HG03460 (cell line): ENCODE data around the gene B4GALNT4.
"Not testable (repeated sequence)": the region's sequence is repeated elsewhere in the genome, so short reads cannot be mapped to it uniquely, and the experiment has no call there.

Source experiments
- ATAC-seq: cut with Tn5 transposase; IDR thresholded peaks from one replicate; pipeline ENCODE4 v1.9.1; 2021; ENCODE audit not compliant: unreplicated experiment

B4GALNT4 gene

GRCh38 chr11:334264-334994 lies 34.9 kb upstream of the B4GALNT4 start:
- no peak for ATAC-seq

- no peak for ATAC-seq
These were observed 33.3 kb upstream of the B4GALNT4 start for GRCh38 chr11:335779-336658.

- no peak for ATAC-seq
These were observed 32.6 kb upstream of the B4GALNT4 start for GRCh38 chr11:336659-337198.

GRCh38 chr11:337711-338110 lies 31.6 kb upstream of the B4GALNT4 start:
- ATAC-seq = no peak

- no peak for ATAC-seq
These were observed 29.3 kb upstream of the B4GALNT4 start for GRCh38 chr11:339963-340362.

GRCh38 chr11:340539-341512 lies 28.5 kb upstream of the B4GALNT4 start:
- ATAC-seq = no peak

- no peak for ATAC-seq
These were observed 27.0 kb upstream of the B4GALNT4 start for GRCh38 chr11:342328-342727.

- no peak for ATAC-seq
These were observed 24.3 kb upstream of the B4GALNT4 start for GRCh38 chr11:344836-345578.

GRCh38 chr11:346529-346928 lies 22.8 kb upstream of the B4GALNT4 start:
- ATAC-seq = no peak

- not testable (repeated sequence) for ATAC-seq
These were observed 19.9 kb upstream of the B4GALNT4 start for GRCh38 chr11:349270-349954.

- peak; percentile 28 for ATAC-seq
These were observed 19.1 kb upstream of the B4GALNT4 start for GRCh38 chr11:350033-350722.

- peak; percentile 49 for ATAC-seq
These were observed 18.5 kb upstream of the B4GALNT4 start for GRCh38 chr11:350723-351255.

- ATAC-seq = no peak
These were observed 17.9 kb upstream of the B4GALNT4 start for GRCh38 chr11:351411-351810.

- no peak for ATAC-seq
These were observed 16.8 kb upstream of the B4GALNT4 start for GRCh38 chr11:352456-353031.

- ATAC-seq = no peak
These were observed 16.0 kb upstream of the B4GALNT4 start for GRCh38 chr11:353179-353873.

- ATAC-seq = peak; percentile 71
These were observed 13.5 kb upstream of the B4GALNT4 start for GRCh38 chr11:355581-356458.

- ATAC-seq = no peak
These were observed 12.7 kb upstream of the B4GALNT4 start for GRCh38 chr11:356610-357009.
